OCI-LY3 (cell line): ENCODE data around the gene LCN2.

Source experiments
- EZH2phosphoT487 ChIP-seq: fragments of 200-600 bp; shearing (Covaris generic); IDR thresholded peaks from 2 replicates; pipeline ENCODE4 v1.6.1; 2018; ENCODE audit warnings: antibody characterized with exemption, mixed run types, low read depth
- TF ChIP-seq, protein P1 (sequence below): fragments of 200-600, 300-600 bp; sonication (generic); IDR thresholded peaks from 2 replicates; pipeline ENCODE4 v1.5.1; 2014; ENCODE audit warnings: antibody characterized with exemption, low read length, low read depth

DNA sequence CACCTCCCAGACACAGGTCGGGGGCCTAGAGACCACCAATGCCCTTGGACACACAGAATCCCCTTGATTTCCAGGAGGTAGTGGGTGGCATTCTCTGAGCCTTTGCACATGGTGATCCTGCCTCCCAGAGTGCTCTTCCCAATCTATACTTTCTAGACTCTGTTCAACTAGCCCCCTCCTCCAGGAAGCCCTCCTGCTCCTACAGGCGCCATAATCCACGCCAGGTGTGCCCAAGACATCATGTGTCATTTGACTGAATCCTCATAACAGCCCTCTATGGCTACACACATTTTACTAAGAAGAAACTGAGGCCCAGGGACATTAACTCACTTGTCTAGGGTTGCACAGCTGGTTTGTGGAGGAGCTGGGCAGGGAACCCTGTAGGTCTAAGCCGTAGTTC, 18.0 kb downstream of the LCN2 start:
- TF ChIP-seq, protein P1, sequence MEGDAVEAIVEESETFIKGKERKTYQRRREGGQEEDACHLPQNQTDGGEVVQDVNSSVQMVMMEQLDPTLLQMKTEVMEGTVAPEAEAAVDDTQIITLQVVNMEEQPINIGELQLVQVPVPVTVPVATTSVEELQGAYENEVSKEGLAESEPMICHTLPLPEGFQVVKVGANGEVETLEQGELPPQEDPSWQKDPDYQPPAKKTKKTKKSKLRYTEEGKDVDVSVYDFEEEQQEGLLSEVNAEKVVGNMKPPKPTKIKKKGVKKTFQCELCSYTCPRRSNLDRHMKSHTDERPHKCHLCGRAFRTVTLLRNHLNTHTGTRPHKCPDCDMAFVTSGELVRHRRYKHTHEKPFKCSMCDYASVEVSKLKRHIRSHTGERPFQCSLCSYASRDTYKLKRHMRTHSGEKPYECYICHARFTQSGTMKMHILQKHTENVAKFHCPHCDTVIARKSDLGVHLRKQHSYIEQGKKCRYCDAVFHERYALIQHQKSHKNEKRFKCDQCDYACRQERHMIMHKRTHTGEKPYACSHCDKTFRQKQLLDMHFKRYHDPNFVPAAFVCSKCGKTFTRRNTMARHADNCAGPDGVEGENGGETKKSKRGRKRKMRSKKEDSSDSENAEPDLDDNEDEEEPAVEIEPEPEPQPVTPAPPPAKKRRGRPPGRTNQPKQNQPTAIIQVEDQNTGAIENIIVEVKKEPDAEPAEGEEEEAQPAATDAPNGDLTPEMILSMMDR: no peak
- TF ChIP-seq EZH2phosphoT487: no peak
